K562 (cell line): ENCODE data around the gene AGPAT4. TPM values are rescaled to one million over a fixed set of nuclear protein-coding genes. Genes with fewer than 3 reads are reported as not detected.

ENCODE experiments used
- ATAC-seq: fragments of 200-7000 bp; cut with Tn5 transposase; 3 replicates; pipeline ENCODE4 v1.9.1; 2020; ENCODE audit warnings: moderate library complexity
- BruUV-seq: library from RNA; stranded (reverse); fragments of 400-500 nt; replicated peaks from 2 replicates; lab custom pipeline; 2021; lab: Mats Ljungman, UMichigan
- CTCF ChIA-PET: fragments of 300-600 bp; formaldehyde crosslinking; extraction: SDS; loops from one replicate; lab custom pipeline; 2021; ENCODE audit warnings: low intra/inter-chr PET ratio; lab: Yijun Ruan, JAX
- POLR2A ChIA-PET: fragments of 300-600, 350-650 bp; sonication (Branson Sonifier 250); formaldehyde crosslinking; extraction: SDS; loops from one replicate; lab custom pipeline; 2021; ENCODE audit warnings: antibody characterized with exemption, inconsistent platforms; lab: Yijun Ruan, JAX
- DNase-seq, 4 experiments: peaks; one replicate each; pipeline versions ENCODE4 v3.0.0 to v3.0.0-alpha.2; 2011 to 2018; ENCODE audit warnings: low spot score in 3 of 4, mixed read lengths in 3 of 4; ENCODE audit errors: extremely low read depth in 1 of 4
- FAIRE-seq: peaks from 2 replicates; lab custom pipeline; 2011; peaks lifted over from hg19 to GRCh38; lab: Jason Lieb, UNC
- H2AFZ ChIP-seq: 2 replicates; pipeline ENCODE4 v1.6.0; 2011; ENCODE audit warnings: low read depth, low read length, control low read depth, inconsistent platforms
- H3K27ac ChIP-seq: fragments of 200-600 bp; 3 replicates; pipeline ENCODE4 v1.8.0; 2011; ENCODE audit warnings: low read depth, mild to moderate bottlenecking, control low read depth, inconsistent platforms, low read length, moderate library complexity, mixed read lengths; ENCODE audit errors: extremely low read depth
- H3K27me3 ChIP-seq, 2 experiments: fragments of 300-600 bp in 1 of 2; 2 replicates in 1 of 2; 3 replicates in 1 of 2; pipeline versions ENCODE4 v1.6.0 to v1.8.0; 2011; ENCODE audit warnings: inconsistent platforms in 2 of 2, low read length in 2 of 2, mild to moderate bottlenecking in 1 of 2, mixed read lengths in 1 of 2, moderate library complexity in 1 of 2; ENCODE audit not compliant: control insufficient read depth in 2 of 2, insufficient read depth in 2 of 2
- H3K36me3 ChIP-seq: fragments of 300-600 bp; 3 replicates; pipeline ENCODE4 v1.8.0; 2011; ENCODE audit warnings: mild to moderate bottlenecking, low read length, inconsistent platforms; ENCODE audit not compliant: control insufficient read depth, insufficient read depth
- H3K4me1 ChIP-seq, 2 experiments: fragments of 200-600 bp in 1 of 2; replicated peaks in 1 of 2; 2 replicates in 1 of 2; 3 replicates in 1 of 2; pipeline versions ENCODE4 v1.5.1 to v1.8.0; 2011; ENCODE audit warnings: inconsistent platforms in 2 of 2, low read length in 2 of 2, mild to moderate bottlenecking in 1 of 2, mixed read lengths in 1 of 2, moderate library complexity in 1 of 2; ENCODE audit not compliant: control insufficient read depth in 2 of 2, insufficient read depth in 2 of 2
- H3K4me2 ChIP-seq: 2 replicates; pipeline ENCODE4 v1.6.1; 2011; ENCODE audit warnings: low read length, control low read depth, inconsistent platforms, mixed read lengths; ENCODE audit not compliant: insufficient read depth
- H3K4me3 ChIP-seq: fragments of 200-600 bp; sonication (generic), shearing (Covaris generic); 2 replicates; pipeline ENCODE4 v1.5.1; 2016; ENCODE audit warnings: control low read depth, inconsistent platforms
- H3K79me2 ChIP-seq: fragments of 200-600 bp; 3 replicates; pipeline ENCODE4 v1.8.0; 2011; ENCODE audit warnings: low read length, inconsistent platforms; ENCODE audit not compliant: control insufficient read depth, insufficient read depth
- H3K9ac ChIP-seq, 2 experiments: 2 replicates each; pipeline versions ENCODE4 v1.6.0 to v1.6.1; 2011; ENCODE audit warnings: low read depth in 2 of 2, low read length in 2 of 2, control low read depth in 1 of 2, inconsistent platforms in 1 of 2, mild to moderate bottlenecking in 1 of 2, mixed read lengths in 1 of 2; ENCODE audit not compliant: insufficient read depth in 1 of 2
- H3K9me1 ChIP-seq: one replicate; pipeline ENCODE4 v1.6.0; 2011; ENCODE audit warnings: inconsistent platforms, mild to moderate bottlenecking, low read length, moderate library complexity; ENCODE audit not compliant: control insufficient read depth, insufficient read depth
- H3K9me3 ChIP-seq: replicated peaks from 2 replicates; pipeline ENCODE4 v1.5.1; 2011; ENCODE audit warnings: low read depth, low read length, inconsistent platforms; ENCODE audit not compliant: control insufficient read depth, insufficient read depth
- H4K20me1 ChIP-seq: replicated peaks from 2 replicates; pipeline ENCODE4 v1.6.1; 2011; ENCODE audit warnings: low read length, inconsistent platforms, mixed read lengths; ENCODE audit not compliant: control insufficient read depth, insufficient read depth
- C11orf30 ChIP-seq: fragments of 450-650 bp; IDR thresholded peaks from 2 replicates; pipeline ENCODE4 v1.6.1; 2016; ENCODE audit warnings: low read depth, mild to moderate bottlenecking
- KLF16 ChIP-seq: IDR thresholded peaks from 2 replicates; pipeline ENCODE4 v1.6.1; 2016; ENCODE audit warnings: antibody characterized with exemption
- NFE2L1 ChIP-seq: fragments of 450-650 bp; IDR thresholded peaks from 2 replicates; pipeline ENCODE4 v1.6.1; 2016; ENCODE audit warnings: missing genetic modification characterization, low read depth, mild to moderate bottlenecking, missing compliant biosample characterization, moderate library complexity, borderline replicate concordance
- PHF8 ChIP-seq: fragments of 200-600 bp; sonication (generic); IDR thresholded peaks from 2 replicates; pipeline ENCODE4 v1.6.1; 2012; ENCODE audit warnings: mixed run types, mild to moderate bottlenecking, inconsistent platforms, low read length, moderate library complexity, borderline replicate concordance
- RBM22 ChIP-seq: fragments of 200-400 bp; formaldehyde crosslinking; IDR thresholded peaks from 2 replicates; pipeline ENCODE4 v1.6.1; 2018; ENCODE audit warnings: low read length, low read depth; ENCODE audit not compliant: poor library complexity, severe bottlenecking
- SAP30 ChIP-seq: fragments of 200-600 bp; sonication (generic); IDR thresholded peaks from 2 replicates; pipeline ENCODE4 v1.6.1; 2012; ENCODE audit warnings: borderline replicate concordance, low read depth, mild to moderate bottlenecking, moderate library complexity, low read length, control low read depth, inconsistent platforms; ENCODE audit not compliant: insufficient read depth, poor library complexity, severe bottlenecking
- SP2 ChIP-seq: IDR thresholded peaks from 2 replicates; pipeline ENCODE4 v1.6.1; 2011; ENCODE audit warnings: mild to moderate bottlenecking, low read depth, low read length, moderate library complexity; ENCODE audit not compliant: poor library complexity, severe bottlenecking; ENCODE audit errors: extremely low read depth
- SRSF9 ChIP-seq: fragments of 200-400 bp; formaldehyde crosslinking; IDR thresholded peaks from 2 replicates; pipeline ENCODE4 v1.6.1; 2017; ENCODE audit warnings: low read depth, low read length, borderline replicate concordance
- ZBTB7A ChIP-seq: IDR thresholded peaks from 2 replicates; pipeline ENCODE4 v1.6.1; 2011; ENCODE audit warnings: low read depth, mild to moderate bottlenecking, low read length, moderate library complexity, borderline replicate concordance; ENCODE audit not compliant: control insufficient read depth
- ZC3H11A ChIP-seq: IDR thresholded peaks from 2 replicates; pipeline ENCODE4 v1.6.1; 2012; ENCODE audit warnings: low read depth, low read length, improper control_type of control experiment
- WGBS: fragments of 100-300 bp; shearing (Covaris generic); methylation state at CpG from one replicate; pipeline ENCODE4 v1.1.6; 2016; ENCODE audit warnings: low coverage, mixed read lengths; ENCODE audit not compliant: insufficient coverage; ENCODE audit errors: missing lambda C conversion rate; 5-methylcytosine and 5-hydroxymethylcytosine counted together
- in situ Hi-C: fragments of 300-500 bp; cut with MboI; formaldehyde crosslinking; loops from 4 replicates; pipeline ENCODE4 v1.15.0; 2018; ENCODE audit warnings: inconsistent platforms, mixed read lengths
- intact Hi-C: fragments of 100-400 bp; cut with micrococcal nuclease; formaldehyde crosslinking; loops from 2 replicates; pipeline ENCODE4 v1.14.2; 2022
- polyA plus RNA-seq, 8 experiments: library from polyadenylated mRNA; depleted of rRNA in 4 of 8; stranded (reverse) in 5 of 8; unstranded in 3 of 8; fragments of >200 nt; fragmentation: Nextera tagmentation in 2 of 8; fragmentation: Illumina TruSeq in 1 of 8; extraction: Ambion mirVana in 2 of 8; extraction: Trizol in 1 of 8; gene quantifications; 2 replicates each; pipeline versions ENCODE4 v1.2.1 to v1.2.3, GENCODE V29; 2011 to 2014; ENCODE audit warnings: inconsistent platforms in 1 of 8, missing spikeins in 1 of 8
- total RNA-seq, 7 experiments: library from RNA; depleted of rRNA in 6 of 7; stranded (reverse); fragments of >200 nt in 6 of 7; fragmentation: Illumina TruSeq in 2 of 7; extraction: Trizol in 2 of 7; gene quantifications; 2 replicates each; pipeline versions ENCODE4 v1.2.1 to v1.2.3, GENCODE V29; 2011 to 2021; ENCODE audit warnings: low replicate concordance in 1 of 7
- TF ChIP-seq, protein P1 (sequence below): fragments of 250-450 bp; sonication (Bioruptor Pico); IDR thresholded peaks from 2 replicates; pipeline ENCODE4 v1.8.0; 2021; ENCODE audit warnings: mild to moderate bottlenecking, moderate library complexity
- TF ChIP-seq, protein P2 (sequence below): fragments of 250-450 bp; sonication (Bioruptor Pico); IDR thresholded peaks from 2 replicates; pipeline ENCODE4 v1.4.0; 2020; ENCODE audit warnings: mild to moderate bottlenecking, moderate library complexity

Gene AGPAT4
- total and polyA plus RNA-seq, 9 of the 15 experiments (the other 6 are each of a cell fraction or from before 2014, with no cell fraction given): 2.2 to 15.0 (median 5.7) TPM

DNA sequence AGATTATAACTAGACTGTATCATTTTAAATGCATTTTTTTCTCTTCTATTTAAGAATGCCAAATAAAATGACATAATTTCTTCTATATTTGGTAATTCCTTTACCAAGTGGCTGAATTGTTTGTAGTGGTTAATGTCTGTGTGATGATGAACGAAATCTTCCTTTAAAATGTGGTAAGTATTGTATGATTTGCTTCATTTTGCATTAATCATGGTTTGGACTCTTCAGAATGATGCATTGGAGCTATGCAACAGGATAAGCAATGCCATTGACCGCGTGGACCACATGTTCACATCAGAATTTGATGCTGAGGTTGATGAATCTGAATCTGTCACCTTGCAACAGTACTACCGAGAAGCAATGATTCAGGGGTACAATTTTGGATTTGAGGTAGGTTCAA, 182.7 kb downstream of the AGPAT4 start:
- Histone ChIP-seq H3K27ac (no peak overlapping the region), H3K79me2 (no peaks in the 10 kb centered on the region), H3K36me3 (peaks cover 95% of the 10 kb centered on the region), H3K9ac (no peak overlapping the region), H3K4me2 (no peak overlapping the region), H3K4me3 (no peak overlapping the region), H3K9me1 (no peaks in the 10 kb centered on the region), H3K9me3 (no peaks in the 10 kb centered on the region), H3K4me1 (no peaks in the 10 kb centered on the region), H3K27me3 (no peaks in the 10 kb centered on the region), H4K20me1 (no peaks in the 10 kb centered on the region), H2AFZ (no peak overlapping the region)
- no peak for TF ChIP-seq SRSF9
- TF ChIP-seq ZBTB7A: no peak
- TF ChIP-seq KLF16: no peak
- no peak for TF ChIP-seq NFE2L1 (tag)
- TF ChIP-seq RBM22: no peak
- no peak for TF ChIP-seq SP2
- TF ChIP-seq PHF8: no peak
- TF ChIP-seq, protein P1, sequence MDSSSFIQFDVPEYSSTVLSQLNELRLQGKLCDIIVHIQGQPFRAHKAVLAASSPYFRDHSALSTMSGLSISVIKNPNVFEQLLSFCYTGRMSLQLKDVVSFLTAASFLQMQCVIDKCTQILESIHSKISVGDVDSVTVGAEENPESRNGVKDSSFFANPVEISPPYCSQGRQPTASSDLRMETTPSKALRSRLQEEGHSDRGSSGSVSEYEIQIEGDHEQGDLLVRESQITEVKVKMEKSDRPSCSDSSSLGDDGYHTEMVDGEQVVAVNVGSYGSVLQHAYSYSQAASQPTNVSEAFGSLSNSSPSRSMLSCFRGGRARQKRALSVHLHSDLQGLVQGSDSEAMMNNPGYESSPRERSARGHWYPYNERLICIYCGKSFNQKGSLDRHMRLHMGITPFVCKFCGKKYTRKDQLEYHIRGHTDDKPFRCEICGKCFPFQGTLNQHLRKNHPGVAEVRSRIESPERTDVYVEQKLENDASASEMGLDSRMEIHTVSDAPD (CRISPR knock-in tag): no peak
- TF ChIP-seq C11orf30: no peak
- no peak for TF ChIP-seq ZC3H11A
- TF ChIP-seq, protein P2, sequence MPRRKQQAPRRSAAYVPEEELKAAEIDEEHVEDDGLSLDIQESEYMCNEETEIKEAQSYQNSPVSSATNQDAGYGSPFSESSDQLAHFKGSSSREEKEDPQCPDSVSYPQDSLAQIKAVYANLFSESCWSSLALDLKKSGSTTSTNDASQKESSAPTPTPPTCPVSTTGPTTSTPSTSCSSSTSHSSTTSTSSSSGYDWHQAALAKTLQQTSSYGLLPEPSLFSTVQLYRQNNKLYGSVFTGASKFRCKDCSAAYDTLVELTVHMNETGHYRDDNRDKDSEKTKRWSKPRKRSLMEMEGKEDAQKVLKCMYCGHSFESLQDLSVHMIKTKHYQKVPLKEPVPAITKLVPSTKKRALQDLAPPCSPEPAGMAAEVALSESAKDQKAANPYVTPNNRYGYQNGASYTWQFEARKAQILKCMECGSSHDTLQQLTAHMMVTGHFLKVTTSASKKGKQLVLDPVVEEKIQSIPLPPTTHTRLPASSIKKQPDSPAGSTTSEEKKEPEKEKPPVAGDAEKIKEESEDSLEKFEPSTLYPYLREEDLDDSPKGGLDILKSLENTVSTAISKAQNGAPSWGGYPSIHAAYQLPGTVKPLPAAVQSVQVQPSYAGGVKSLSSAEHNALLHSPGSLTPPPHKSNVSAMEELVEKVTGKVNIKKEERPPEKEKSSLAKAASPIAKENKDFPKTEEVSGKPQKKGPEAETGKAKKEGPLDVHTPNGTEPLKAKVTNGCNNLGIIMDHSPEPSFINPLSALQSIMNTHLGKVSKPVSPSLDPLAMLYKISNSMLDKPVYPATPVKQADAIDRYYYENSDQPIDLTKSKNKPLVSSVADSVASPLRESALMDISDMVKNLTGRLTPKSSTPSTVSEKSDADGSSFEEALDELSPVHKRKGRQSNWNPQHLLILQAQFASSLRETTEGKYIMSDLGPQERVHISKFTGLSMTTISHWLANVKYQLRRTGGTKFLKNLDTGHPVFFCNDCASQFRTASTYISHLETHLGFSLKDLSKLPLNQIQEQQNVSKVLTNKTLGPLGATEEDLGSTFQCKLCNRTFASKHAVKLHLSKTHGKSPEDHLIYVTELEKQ (CRISPR knock-in tag): no peak
- no peak for TF ChIP-seq SAP30
- no TSS peak for BruUV-seq
- 85% methylated on average over 4 of the region's 4 CpGs for WGBS
- no peak for DNase-seq
- POLR2A ChIA-PET: no interaction called here
- FAIRE-seq: no peak
- intact Hi-C loops: loop anchor here (10.0 kb wide), 1 partner anchor 356 kb away; no protein-coding TSS in a partner anchor
- no peak for ATAC-seq
- CTCF ChIA-PET: no interaction called here
- in situ Hi-C loops: no loop called here
